GM19467 (cell line): ENCODE data around the gene KLHL9.
"Not testable (repeated sequence)": the region's sequence is repeated elsewhere in the genome, so short reads cannot be mapped to it uniquely, and the experiment has no call there.

ENCODE experiments used
- ATAC-seq: cut with Tn5 transposase; IDR thresholded peaks from one replicate; pipeline ENCODE4 v1.9.1; 2021; ENCODE audit warnings: mild to moderate bottlenecking, moderate library complexity; ENCODE audit not compliant: unreplicated experiment

Gene KLHL9

GRCh38 chr9:21334701-21335632 is at the start of gene KLHL9:
Gene KLHL9, minus strand, starts transcription at chr9:21335404. Its CDS starts 545 bp downstream, at chr9:21334859.
- peak; percentile 83 for ATAC-seq

GRCh38 chr9:21383627-21384026 is 48.4 kb upstream of the KLHL9 start:
- ATAC-seq, result no peak

- peak; percentile 97 for ATAC-seq
Observed at GRCh38 chr9:21381448-21382339, 46.5 kb upstream of the KLHL9 start.

GRCh38 chr9:21371467-21371866 is 36.3 kb upstream of the KLHL9 start:
- ATAC-seq, result not testable (repeated sequence)

- no peak for ATAC-seq
Observed at GRCh38 chr9:21367957-21368356, 32.8 kb upstream of the KLHL9 start, which contains the start of gene IFNA13. Gene IFNA13, minus strand, starts transcription at chr9:21368057. Its CDS starts 47 bp downstream, at chr9:21368010.

- ATAC-seq, result peak; percentile 84
Observed at GRCh38 chr9:21367169-21367568, 32.0 kb upstream of the KLHL9 start.

GRCh38 chr9:21362287-21362686 is 27.1 kb upstream of the KLHL9 start:
- ATAC-seq, result no peak

- ATAC-seq, result peak; percentile 85
Observed at GRCh38 chr9:21357479-21358460, 22.6 kb upstream of the KLHL9 start.

- no peak for ATAC-seq
Observed at GRCh38 chr9:21350787-21351186, 15.6 kb upstream of the KLHL9 start, which contains the start of gene IFNA6. Gene IFNA6, minus strand, starts transcription at chr9:21350887. Its CDS starts 0 bp downstream, at chr9:21350887.

GRCh38 chr9:21348430-21348970 is 13.3 kb upstream of the KLHL9 start:
- no peak for ATAC-seq

- ATAC-seq, result no peak
Observed at GRCh38 chr9:21340735-21341134, 5.5 kb upstream of the KLHL9 start.

- no peak for ATAC-seq
Observed at GRCh38 chr9:21336457-21336856, 1.3 kb upstream of the KLHL9 start.

- ATAC-seq, result no peak
Observed at GRCh38 chr9:21333226-21333625, 2.0 kb downstream of the KLHL9 start.

GRCh38 chr9:21331676-21332402 is 3.4 kb downstream of the KLHL9 start:
- no peak for ATAC-seq

GRCh38 chr9:21326526-21327139 is 8.6 kb downstream of the KLHL9 start:
- ATAC-seq, result peak; percentile 78

- no peak for ATAC-seq
Observed at GRCh38 chr9:21324047-21324446, 11.2 kb downstream of the KLHL9 start.

GRCh38 chr9:21322911-21323461 is 12.2 kb downstream of the KLHL9 start:
- no peak for ATAC-seq

- ATAC-seq, result no peak
Observed at GRCh38 chr9:21320465-21320864, 14.7 kb downstream of the KLHL9 start.
